Limb (tissue), 2 donors: ENCODE measurements around the gene ZNF436.
"Not testable (repeated sequence)": the region's sequence is repeated elsewhere in the genome, so short reads cannot be mapped to it uniquely, and the experiment has no call there.

Experiments
- DNase-seq, 2 donors: peaks; one replicate each; pipeline ENCODE4 v3.0.0-alpha.2; 2016; ENCODE audit errors: extremely low spot score in 2 of 2

The ZNF436 gene

DNA sequence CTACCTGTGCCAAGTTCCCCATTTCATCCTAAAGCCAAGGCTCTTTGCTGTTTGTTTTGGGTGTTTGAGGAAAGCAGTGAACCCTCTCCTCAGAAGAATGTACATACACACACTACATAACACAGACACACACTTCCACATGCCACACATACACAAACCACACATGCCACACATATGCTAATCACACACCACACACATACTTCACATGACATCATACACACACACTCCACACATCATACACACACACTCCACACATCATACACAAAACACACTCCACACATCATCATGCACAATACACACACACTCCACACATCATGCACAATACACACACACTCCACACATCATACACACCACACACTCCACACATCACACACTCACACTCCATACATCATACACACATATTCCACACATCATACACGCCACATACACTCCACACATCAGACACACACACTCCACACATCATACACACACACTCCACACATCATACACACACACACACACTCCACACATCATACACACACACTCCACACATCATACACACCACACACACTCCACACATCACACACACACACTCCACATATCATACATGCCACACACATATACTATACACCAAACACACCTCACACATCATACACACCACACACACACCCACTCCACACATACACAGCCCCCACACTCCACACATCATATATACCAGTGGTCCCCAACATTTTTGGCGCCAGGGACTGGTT, 22.7 kb upstream of the ZNF436 start:
- no peak for DNase-seq

DNA sequence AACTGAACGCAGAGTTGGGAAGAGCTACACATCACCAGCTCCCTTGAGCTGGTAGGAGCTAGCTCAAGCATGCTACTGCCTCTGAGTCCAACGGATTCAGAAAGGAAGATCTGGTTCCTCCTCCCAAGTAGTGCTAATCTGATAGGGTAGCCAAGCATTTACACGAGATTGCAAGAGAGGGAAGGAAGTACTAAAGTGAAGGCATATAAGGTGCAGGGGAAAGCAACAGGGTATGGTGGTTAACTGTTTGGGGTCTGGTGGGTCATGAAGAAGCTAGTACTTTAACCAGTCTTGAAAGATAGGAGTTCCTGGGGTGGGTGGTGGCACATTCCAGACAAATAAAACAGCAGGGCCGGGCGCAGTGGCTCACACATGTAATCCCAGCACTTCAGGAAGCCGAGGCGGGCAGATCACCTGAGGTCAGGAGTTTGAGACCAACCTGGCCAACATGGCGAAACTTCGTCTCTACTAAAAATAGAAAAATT, 20.2 kb upstream of the ZNF436 start:
- DNase-seq: no peak

DNA sequence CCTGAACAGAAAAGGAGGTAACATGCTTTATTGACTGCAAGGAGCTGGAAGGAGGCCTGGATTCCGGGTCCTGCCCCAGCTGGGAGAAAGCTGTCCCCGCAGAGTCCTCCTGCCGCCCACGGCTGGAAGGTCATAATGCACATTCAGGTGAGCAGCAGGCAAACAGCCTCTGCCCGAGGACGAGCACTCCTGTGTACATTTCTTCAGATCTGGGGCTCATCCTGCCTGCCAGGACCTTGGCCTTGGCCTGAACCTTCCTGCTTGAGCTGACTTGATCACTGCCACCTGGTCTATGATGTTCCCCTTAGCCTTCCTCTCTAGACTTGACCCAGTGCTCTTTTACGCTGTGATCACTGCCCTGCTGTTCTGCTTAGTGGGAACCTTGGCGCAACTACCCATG, 17.9 kb upstream of the ZNF436 start:
- no peak for DNase-seq

DNA sequence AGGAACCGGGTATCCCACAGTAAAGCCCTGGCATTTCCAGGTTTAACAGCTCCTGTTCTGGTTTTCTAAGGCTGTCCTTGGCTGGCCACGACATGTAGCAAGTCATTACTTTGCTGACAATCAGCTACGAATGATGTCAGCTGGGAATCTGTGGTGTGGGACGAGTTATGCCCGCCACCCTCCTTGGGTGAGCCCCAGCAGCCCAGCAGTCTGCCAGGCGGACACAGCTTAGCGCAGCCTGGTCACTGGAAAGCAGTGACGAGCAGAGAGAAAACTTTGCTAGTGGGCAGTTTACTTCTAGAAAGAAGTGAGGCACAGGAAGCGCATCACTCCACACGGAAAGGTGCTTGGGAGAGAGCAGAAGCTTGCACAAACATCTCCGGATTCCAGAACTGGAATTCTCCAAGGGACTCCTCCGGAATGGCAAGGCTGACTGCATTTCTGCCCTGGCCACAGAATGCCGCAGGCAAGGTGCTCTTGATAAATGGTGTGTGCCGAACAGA, 15.5 kb upstream of the ZNF436 start:
- DNase-seq: no peak

DNA sequence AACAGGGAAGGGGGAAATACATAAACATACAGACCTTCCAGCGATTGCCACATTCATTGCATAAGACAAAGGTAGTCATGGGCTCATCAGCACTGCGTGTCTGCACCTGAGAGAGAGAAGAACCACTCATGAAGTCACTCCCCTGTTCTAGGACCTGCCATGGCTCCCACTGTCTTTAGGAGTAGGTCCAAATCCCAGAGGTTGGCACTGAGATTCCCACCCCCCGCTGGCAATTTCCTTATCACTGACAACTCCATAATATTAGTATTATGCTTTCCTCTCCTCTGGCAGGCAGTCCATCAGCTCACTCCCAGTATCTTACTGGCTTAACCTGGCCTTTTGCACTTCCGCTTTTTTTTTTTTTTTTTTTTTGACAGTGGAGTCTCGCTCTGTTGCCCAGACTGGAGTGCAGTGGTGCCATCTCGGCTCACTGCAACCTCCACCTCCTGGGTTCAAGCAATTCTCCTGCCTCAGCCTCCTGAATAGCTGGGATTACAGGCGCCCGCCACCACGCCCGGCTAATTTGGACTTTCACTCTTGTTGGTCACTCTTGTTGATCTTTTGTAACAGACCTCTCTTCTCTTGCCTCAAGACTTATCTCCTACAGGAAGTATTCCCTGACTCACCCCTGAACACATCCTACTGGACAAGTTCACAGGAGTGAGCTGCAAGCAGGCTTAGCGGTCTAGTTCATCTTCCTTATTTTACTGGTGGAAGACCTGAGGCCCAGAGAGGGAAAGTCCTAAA, 14.8 kb upstream of the ZNF436 start:
- DNase-seq: no peak

DNA sequence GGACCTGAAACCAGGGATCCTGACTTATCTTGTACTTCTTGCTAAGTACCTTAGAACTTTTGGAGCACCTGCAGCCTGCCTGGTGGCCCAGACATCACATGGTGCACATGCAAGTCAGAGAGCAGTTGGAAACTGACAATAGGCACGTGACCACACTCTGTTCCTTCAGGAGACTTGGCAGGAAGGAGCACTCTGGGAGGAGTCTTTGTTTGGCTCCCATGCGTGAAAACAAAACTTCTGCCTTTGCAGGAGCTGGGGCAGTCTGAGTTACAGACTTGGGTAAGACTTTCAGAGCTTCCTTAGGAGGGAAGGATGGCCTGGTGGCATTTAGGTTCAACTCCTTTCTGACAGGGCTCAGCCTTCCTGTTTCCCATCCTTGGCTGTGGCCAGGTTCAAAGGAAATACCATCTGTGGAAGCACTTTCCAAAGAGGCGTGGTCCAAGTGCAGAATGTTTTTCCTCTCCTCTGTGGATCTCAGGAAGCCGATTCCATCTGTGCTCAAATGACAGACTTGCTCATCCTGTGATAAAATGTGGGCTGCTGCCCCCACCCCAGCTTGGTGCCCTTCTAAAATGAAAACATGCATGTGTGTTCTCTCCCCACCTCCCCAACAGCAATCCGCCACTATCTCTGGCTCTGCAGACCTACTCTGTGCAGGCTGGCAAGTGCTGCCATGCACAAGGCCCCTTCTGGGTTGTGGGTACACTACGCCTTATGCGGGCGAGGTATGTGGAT, 14.1 kb upstream of the ZNF436 start:
- DNase-seq: peak in 1 of 2 donors; percentile 43

DNA sequence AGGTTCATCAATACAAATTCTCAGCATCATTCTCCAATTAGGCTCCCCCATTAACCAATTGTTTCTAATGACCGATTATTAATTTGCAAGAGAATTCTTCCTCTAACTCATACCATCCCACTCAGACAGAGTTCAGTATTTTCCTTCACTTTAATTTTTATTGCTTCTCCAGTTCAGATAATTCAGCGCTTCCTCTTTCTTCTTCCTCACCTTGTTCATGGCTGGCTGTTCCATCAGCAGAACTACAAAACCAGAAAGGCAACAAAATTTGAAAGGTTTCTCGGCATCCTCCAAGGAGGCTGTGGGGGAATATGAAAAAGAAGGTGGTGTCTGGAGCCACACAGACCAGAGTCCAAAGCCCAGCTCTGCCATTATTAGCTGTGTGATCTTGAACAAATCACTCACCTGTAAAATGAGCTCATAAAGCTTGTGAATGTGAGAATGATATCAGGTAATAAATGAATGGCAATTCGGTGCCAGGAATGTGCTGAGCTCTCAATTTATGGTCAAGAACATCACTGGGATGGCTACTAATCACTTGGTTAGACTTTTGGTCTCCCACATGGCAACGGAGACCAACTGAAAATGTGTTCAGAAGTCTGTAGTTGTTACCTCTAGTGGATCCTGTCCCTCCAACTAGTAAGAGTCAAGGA, 11.7 kb upstream of the ZNF436 start:
- no peak for DNase-seq

DNA sequence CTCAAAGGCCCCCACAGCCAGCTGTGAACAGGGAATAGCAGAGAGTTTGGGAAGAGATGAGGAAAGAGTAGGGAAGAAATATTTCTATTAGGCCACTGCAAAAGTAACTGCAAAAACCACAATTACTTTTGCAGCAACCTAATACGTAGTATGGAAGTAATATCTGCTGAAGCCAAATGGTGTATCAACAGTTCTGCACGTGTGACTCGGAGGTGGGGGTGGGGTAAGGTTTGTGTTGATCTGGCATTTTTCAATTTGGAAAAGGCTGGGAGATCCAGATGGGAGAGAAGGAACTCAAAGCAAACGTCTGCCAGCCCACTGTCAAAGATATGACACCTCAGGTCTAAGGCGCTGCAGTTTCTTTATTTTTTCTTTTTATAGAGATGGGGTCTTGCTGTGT, 11.1 kb upstream of the ZNF436 start:
- DNase-seq: no peak

DNA sequence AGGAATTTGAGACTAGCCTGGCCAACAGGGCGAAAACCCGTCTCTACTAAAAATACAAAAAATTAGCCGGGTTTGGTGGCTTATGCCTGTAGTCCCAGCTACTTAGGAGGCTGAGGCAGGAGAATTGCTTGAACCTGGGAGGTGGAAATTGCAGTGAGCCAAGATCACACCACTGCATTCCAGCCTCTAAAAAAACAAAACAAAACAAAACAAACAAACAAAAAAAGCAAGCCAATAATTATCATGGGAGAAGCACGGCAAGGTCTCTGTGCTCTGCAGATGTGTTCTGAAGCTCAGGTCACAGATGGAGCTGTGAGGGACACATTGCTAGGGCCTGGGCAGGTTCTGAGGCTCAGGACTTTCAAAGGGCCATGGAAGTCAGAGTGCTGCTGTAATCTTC, 10.6 kb upstream of the ZNF436 start:
- DNase-seq: not testable (repeated sequence)

DNA sequence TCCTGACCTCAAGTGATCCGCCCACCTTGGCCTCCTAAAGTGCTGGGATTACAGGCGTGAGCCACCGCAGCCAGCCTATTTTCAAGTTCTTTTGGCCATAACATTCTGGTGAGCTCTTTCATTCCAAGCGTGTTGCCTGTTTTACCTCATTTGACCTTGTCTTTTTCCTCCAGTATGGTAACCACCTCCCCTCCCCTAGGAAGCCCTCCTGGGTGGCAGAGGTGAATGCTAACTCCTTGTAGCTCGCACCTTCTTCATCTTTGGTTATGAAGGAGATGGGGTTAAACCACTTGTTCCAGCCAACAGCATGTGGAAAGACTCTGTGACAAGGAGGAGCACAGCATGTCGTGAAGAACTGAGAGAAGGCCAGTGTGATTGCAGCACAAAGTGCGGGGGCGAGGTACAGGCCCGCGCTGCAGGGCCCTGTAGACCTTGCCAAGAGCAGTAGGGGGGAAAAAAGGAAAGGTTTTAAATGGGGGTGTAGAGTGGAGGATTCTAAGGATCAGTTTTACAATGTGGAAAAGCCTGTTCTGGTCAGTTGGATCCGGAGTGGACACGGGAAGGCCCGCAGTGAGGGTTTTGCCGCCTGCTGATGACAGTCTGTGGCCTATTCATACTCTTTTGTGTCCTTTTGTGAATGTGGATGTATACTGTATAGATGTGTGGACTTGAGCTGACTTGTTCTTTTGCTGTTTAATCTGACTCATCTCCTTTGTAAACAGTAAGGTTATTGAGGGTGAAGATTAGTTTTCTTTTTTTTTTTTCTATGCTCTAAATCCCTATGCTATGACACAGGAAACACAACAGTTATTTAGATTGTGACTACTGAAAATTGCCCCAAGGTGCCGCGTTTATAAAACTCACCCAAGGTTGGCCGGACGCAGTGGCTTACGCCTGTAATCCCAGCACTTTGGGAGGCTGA, 7.5 kb upstream of the ZNF436 start:
- no peak for DNase-seq

DNA sequence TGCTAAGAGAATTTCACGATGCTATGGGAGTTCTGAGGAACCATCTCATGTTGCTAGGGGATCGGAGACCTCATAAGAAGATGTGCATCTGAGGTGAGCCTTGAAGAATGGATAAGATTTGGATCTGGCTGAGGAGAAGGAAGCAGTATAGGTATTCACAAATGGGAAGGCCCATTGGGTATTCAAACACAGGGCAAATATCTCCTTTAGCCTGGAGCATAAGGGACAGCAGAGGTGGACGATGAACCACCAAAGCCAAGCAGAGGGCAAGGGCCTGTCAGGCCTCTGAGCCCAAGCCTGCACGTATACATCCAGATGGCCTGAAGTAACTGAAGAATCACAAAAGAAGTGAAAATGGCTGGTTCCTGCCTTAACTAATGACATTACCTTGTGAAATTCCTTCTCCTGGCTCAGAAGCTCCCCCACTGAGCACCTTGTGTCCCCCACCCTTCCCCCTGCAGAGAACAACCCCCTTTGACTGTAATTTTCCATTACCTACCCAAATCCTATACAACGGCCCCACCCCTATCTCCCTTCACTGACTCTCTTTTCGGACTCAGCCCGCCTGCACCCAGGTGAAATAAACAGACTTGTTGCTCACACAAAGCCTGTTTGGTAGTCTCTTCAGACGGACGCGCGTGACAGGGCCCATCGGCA, 4.6 kb upstream of the ZNF436 start:
- DNase-seq: not testable (repeated sequence)

DNA sequence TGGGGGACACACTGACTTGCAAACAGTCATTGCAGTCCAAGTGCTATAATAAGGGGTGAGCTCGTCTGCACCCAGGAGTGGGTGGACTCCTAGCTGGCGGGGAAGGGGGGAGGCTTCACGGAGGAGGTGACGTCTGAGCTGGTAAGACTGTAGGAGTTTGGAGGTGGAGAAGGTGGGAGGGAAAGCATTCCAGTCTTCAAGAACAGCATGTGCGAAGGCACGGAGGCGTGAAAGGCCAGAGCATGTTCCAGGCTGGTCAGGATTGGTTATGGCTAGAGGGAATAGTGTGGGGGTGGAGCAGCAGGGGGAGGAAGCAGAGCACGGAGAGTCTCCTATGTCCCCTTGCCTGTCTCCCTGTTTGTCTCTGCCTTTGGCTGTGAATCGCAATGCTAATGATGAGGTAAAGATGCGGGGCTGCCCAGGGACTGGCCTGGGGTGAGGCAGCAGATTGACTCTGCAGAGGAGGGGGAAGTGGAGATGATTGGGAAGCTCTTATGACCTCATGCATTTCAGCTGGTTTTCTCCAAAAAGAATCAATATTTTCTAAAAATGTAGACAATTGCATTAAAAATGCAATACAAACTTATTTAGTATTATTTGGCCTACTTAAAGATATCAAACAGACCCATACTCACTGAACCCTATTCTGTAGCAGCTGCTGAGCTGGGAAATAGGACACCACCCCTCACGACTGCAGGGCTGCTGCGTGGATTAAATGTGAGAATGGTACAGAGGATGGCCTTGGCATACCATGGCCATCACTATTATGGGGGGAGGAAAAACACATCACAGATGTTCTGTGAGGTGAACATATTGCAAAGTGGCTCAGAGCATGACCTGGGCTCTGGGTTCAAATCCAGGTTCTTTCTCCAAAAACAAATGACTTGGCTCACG, 2.6 kb upstream of the ZNF436 start:
- no peak for DNase-seq

DNA sequence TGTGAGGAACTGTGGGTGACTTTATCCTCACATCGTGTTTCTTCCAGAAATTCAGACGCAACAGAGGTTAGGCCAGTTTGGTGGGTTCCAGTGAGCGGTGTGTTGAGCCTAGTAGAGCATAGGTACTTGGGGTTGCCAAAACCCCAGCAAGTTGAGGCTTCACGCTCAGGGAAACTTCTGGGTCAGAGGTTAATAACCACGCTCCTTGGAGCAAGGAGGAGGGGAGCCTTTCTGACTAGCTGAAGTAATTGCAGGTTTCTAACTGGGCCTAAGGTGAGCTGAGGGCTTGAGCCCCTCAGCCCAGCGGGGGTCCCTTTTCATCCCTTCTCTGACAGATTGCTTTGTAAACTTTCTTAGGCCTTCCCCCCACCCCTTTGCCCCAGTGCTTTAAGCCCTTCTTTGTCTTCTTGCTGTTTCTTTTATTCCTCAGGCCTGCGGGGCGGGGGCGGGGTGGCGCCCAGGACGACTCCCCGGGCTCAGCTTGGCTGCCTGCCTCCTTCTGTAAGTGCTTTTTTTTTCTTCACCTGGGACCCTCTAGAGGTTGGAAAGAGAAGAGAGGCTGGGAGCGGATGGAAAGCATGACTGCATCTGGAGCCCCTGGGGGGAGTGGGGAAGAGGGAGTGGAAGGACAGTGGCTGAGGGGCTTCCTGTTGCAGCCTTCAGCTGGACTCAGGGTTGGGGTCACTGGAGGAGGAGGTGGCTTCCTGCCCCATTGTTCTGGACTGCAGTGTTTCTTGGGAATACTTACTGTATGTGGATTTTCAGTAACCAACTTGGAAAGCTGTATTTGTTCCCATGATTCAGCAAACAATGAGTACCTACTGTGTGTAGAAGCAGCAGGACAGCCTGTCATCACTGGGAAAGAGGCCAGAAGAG, 1.3 kb upstream of the ZNF436 start:
- DNase-seq: peak in 1 of 2 donors; percentile 61

DNA sequence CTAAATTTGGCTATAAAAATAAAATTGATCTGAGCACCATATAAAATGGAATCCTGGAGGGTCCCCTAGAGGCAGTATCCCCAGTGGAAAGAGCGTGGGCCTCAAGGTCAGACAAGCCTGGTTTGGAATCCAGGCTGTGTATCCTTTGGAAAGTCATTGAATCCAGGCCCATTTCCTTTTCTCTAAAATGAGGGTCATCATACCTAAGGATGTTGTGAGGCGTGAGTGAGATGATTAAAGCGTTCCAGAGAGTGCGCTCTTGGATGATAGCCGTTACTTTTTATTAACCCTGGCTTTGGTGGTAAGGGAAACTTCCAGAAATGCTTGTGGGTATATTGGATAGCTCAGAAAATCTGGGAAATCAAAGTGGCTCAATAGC, 683 bp upstream of the ZNF436 start:
- no peak for DNase-seq

DNA sequence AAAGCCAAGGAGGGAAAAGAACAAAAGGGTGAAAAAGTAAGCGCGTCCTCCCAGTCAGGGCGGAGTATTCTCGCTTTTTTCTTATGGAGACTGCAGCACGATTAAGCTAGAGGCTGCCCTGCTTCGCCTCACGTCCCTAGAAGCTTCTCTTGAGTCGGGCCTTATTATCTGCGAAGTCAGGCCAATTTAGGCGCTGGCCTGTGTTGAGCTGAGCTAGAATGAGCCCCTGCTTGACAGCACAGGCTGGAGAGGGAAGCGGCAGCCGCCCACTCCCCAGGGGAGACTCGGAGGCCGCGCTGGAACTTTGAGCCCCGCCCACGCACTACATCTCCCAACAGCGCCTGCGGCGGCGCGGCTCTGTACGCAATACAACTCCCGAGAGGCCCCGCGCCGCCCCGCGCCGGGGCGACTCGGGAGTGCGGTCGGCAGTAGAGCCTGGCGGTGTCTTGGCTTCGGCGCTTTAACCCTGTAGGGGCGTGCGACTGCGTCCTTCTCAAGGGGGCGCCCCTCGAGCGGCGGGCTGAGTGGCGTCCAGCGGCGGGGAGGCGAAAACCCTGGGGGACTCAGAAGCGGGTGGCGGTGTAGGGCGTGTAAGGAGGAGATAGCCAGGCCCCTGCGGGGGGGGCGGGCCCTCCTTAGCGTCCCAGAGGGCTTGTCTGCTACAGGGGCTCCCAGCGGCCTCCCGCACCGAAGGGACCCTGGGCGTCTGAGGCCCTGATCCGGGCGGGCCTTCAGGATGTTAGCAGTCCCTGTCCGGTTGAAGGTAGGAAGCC, 888 bp downstream of the ZNF436 start:
- DNase-seq: peak; percentile 93 to 94

DNA sequence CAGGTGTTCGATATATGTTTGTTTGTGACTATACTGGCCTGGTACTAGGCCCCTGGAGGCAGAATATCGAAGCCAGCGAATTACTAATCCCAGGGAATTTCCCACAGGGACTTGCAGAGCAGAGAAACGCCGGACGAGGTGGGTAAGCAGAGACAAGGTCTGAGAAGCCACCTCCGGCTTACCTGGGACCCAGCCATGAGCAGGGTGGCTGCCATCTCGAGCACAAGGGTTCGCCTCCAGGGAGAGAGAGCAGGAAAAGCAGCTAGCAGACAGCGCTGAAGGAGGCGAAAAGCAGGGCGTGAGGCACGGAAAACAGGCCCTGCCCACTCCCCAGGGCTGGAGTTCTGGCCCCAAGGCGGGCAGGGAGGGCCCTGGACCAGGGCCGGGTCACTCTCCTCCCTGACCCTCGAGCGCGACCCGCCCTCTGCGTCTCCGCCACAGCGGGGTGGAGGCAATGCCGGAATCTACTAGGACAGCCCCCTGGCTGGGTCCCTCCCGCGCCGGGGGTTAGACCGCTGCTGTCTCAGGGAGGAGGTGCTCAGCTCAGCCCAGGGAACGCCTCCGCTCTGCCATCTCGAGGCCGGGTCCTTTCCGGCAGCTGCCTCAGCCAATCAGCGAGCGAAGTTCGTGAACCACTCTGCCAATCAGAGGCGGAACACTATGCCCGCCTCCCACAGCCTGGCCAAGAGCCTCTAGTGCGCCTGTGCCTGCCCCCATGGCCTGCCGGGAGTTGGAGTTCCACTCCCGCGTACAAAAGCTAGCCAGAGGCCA, 1.7 kb downstream of the ZNF436 start:
- peak; percentile 98 to 99 for DNase-seq

DNA sequence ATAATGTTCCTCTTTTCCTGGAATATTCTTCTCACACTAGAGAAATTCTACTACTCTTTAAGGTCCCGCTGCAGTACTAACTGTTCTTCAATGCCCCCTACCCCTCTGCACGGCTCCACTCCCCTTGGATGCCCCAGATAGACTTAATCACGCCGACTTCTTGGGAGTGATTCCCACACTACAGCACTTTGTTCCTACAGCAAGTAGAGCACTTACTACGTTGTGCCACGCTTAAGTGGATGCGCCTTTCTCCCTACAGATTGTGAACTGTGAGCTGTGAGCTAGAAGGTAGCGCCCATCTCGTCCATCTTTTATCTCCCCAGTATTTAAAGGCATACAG, 2.2 kb downstream of the ZNF436 start:
- DNase-seq: no peak
